ENCODE results near the gene CPPED1.

DNA sequence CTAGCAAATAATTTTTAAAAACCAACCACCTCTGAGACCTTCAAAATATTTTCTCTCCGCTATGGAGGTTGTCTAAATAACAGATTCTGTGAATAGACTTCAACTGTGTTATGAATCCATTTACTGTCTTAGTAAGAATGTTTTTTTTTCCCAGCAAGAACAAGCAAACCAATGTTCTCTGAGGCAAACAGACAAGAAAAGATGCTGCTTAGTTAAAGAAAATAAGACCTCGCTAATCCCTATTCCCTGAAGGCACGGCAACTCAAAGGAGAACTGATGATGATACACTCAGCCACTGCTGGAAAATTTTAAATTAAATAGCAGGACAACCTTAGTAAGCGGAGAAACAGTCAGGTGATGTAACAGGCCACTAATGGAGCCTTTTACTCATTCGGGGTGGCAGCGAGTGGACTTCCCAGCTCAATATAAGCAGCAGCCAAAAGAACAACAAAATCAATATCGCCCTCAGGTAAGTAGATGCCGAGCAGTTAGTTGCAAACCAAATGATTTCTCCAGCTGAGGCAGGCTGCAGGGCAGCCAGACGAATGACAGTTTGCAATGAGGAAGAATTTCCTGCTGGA is 81.8 kb downstream of the CPPED1 start:
- no peak for TF ChIP-seq POLR2A (IDR thresholded peaks at IDR 0.05; ENCODE audit: low read depth, low read length)
- TF ChIP-seq SPI1 (IDR thresholded peaks at IDR 0.05; ENCODE audit: low read depth, low read length) = no peak
- no peak for TF ChIP-seq POLR2AphosphoS5 (IDR thresholded peaks at IDR 0.05; ENCODE audit: low read depth, low read length)
- TF ChIP-seq TAF1 (IDR thresholded peaks at IDR 0.05; ENCODE audit: low read depth, low read length) = no peak
- no peak for TF ChIP-seq POU2F2 (IDR thresholded peaks at IDR 0.05; ENCODE audit: low read depth, low read length)
- TF ChIP-seq PAX5 (IDR thresholded peaks at IDR 0.05; ENCODE audit: insufficient read depth, low read length, severe bottlenecking) = no peak
